ENCODE results near the gene CLSTN2.

The CLSTN2 gene

GRCh38 chr3:139933766-139934165, 1.2 kb upstream of the CLSTN2 start:
- H3K27me3 ChIP-seq (replicated peaks; ENCODE audit: insufficient read depth, low read length) = peaks cover 10% of the 10 kb centered on the region
- H3K4me3 ChIP-seq (ENCODE audit: low read length) = no peak overlapping the region
- TF ChIP-seq EZH2phosphoT487 (IDR thresholded peaks at IDR 0.05; ENCODE audit: low read length) = no peak
- H3K27ac ChIP-seq (ENCODE audit: low read length) = no peak overlapping the region
- H3K4me1 ChIP-seq (ENCODE audit: low read length) = no peaks in the 10 kb centered on the region
- no peak overlapping the region for H3K4me2 ChIP-seq (ENCODE audit: low read depth, low read length)
- H3K36me3 ChIP-seq (replicated peaks; ENCODE audit: insufficient read depth, low read length) = no peaks in the 10 kb centered on the region
- no peak overlapping the region for H2AFZ ChIP-seq (ENCODE audit: low read length)
- no peaks in the 10 kb centered on the region for H3K79me2 ChIP-seq (ENCODE audit: low read length)
- no peak for DNase-seq
- no peaks in the 10 kb centered on the region; the same call in 1 of the 2 replicates for H4K20me1 ChIP-seq (ENCODE audit: insufficient read depth, low read length)
- no peaks in the 10 kb centered on the region for H3K9me3 ChIP-seq (replicated peaks; ENCODE audit: insufficient read depth, low read length)
- H3K9me2 ChIP-seq (replicated peaks; ENCODE audit: insufficient read depth, low read length) = no peaks in the 10 kb centered on the region
- no peaks in the 10 kb centered on the region for H3F3A ChIP-seq (ENCODE audit: insufficient read depth, low read length)
- no peak overlapping the region for H3K9ac ChIP-seq (ENCODE audit: low read length)

- peak overlapping the region; percentile 52 for H3K4me3 ChIP-seq (ENCODE audit: low read length)
- H4K20me1 ChIP-seq (ENCODE audit: insufficient read depth, low read length) = no peaks in the 10 kb centered on the region; the same call in 1 of the 2 replicates
- TF ChIP-seq EZH2 (optimal IDR thresholded peaks at IDR 0.05; ENCODE audit: low read depth, low read length) (no peak), CTCF (IDR thresholded peaks at IDR 0.05; ENCODE audit: low read length) (peak; percentile 33), EZH2phosphoT487 (IDR thresholded peaks at IDR 0.05; ENCODE audit: low read length) (no peak)
- no peak overlapping the region for H3K9ac ChIP-seq (ENCODE audit: low read length)
- peak overlapping the region; percentile 35; the same call in 1 of the 2 replicates for H2AFZ ChIP-seq (ENCODE audit: low read length)
- no peaks in the 10 kb centered on the region for H3K79me2 ChIP-seq (ENCODE audit: low read length)
- peaks cover 10% of the 10 kb centered on the region for H3K27me3 ChIP-seq (replicated peaks; ENCODE audit: insufficient read depth, low read length)
- no peak overlapping the region for H3K27ac ChIP-seq (ENCODE audit: low read length)
- no peaks in the 10 kb centered on the region for H3K4me1 ChIP-seq (ENCODE audit: low read length)
- peak overlapping the region; percentile 96 for H3K4me2 ChIP-seq (ENCODE audit: low read depth, low read length)
- no peaks in the 10 kb centered on the region for H3K9me3 ChIP-seq (replicated peaks; ENCODE audit: insufficient read depth, low read length)
- no peaks in the 10 kb centered on the region for H3F3A ChIP-seq (ENCODE audit: insufficient read depth, low read length)
- no peaks in the 10 kb centered on the region for H3K36me3 ChIP-seq (replicated peaks; ENCODE audit: insufficient read depth, low read length)
- no peak for DNase-seq
- H3K9me2 ChIP-seq (replicated peaks; ENCODE audit: insufficient read depth, low read length) = no peaks in the 10 kb centered on the region
These were observed 371 bp upstream of the CLSTN2 start for GRCh38 chr3:139934613-139935015.

- Histone ChIP-seq H2AFZ (ENCODE audit: low read length) (peak overlapping the region; percentile 63), H3K79me2 (ENCODE audit: low read length) (no peaks in the 10 kb centered on the region), H3K27ac (ENCODE audit: low read length) (no peak overlapping the region), H3K9me2 (replicated peaks; ENCODE audit: insufficient read depth, low read length) (no peaks in the 10 kb centered on the region), H3K4me2 (ENCODE audit: low read depth, low read length) (peak overlapping the region; percentile 96), H4K20me1 (ENCODE audit: insufficient read depth, low read length) (no peaks in the 10 kb centered on the region; the same call in 1 of the 2 replicates), H3K4me1 (ENCODE audit: low read length) (no peaks in the 10 kb centered on the region), H3K9me3 (replicated peaks; ENCODE audit: insufficient read depth, low read length) (no peaks in the 10 kb centered on the region), H3K9ac (ENCODE audit: low read length) (no peak overlapping the region), H3F3A (ENCODE audit: insufficient read depth, low read length) (no peaks in the 10 kb centered on the region), H3K4me3 (ENCODE audit: low read length) (peak overlapping the region; percentile 67), H3K36me3 (replicated peaks; ENCODE audit: insufficient read depth, low read length) (no peaks in the 10 kb centered on the region), H3K27me3 (replicated peaks; ENCODE audit: insufficient read depth, low read length) (peaks cover 10% of the 10 kb centered on the region)
- TF ChIP-seq EZH2 (optimal IDR thresholded peaks at IDR 0.05; ENCODE audit: low read depth, low read length) (no peak), CTCF (IDR thresholded peaks at IDR 0.05; ENCODE audit: low read length) (no peak), EZH2phosphoT487 (IDR thresholded peaks at IDR 0.05; ENCODE audit: low read length) (no peak)
- no peak for DNase-seq
These were observed 1.2 kb downstream of the CLSTN2 start for GRCh38 chr3:139935866-139936817.

All from MM.1S (cell line).